Measurements from ENCODE around the gene KCNIP4. TPM values are rescaled to one million over a fixed set of nuclear protein-coding genes. Genes with fewer than 3 reads are reported as not detected.

Gene KCNIP4
- total RNA-seq, 1 donor from 2014 or later: not detected

GRCh38 chr4:20995610-20996009 lies 953.0 kb downstream of the KCNIP4 start:
- intact Hi-C loops (cut with micrococcal nuclease): no loop called here

GRCh38 chr4:20995015-20995414 lies 953.6 kb downstream of the KCNIP4 start:
- intact Hi-C loops (cut with micrococcal nuclease): no loop called here

- intact Hi-C loops (cut with micrococcal nuclease): no loop called here
These were observed 956.6 kb downstream of the KCNIP4 start for GRCh38 chr4:20992002-20992401.

DNA sequence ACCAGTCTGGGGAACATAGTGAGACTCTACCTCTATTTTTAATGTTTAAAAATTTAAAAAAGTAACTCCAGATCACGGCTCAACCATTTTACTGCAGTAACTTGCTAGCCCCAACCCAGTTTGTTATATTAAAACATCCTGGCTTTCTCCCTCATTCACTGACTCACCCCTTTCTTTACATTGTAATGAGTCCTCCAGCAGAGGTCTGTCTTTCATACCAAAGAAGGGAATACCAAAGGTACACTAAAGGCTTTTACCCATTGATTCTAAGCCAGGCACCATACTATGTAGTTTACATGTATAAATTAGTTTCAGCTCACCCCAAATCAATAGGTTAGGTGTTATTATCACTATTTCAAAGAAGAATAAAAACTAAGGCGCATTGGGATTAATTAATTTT lies 961.4 kb downstream of the KCNIP4 start:
- intact Hi-C loops (cut with micrococcal nuclease): no loop called here

DNA sequence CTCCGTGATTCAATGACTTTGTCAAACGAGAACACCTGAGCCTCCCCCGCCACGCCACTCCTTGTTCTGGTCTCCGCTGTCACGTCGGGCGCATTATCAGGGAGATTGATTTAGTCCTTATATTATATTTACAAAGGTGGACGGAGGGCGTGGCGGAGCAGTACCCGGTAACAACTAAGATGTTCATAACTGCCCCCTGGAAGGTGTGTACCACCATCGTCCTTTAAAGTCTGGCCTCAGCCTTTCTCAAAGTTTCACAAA lies 964.1 kb downstream of the KCNIP4 start:
- intact Hi-C loops (cut with micrococcal nuclease): no loop called here

- intact Hi-C loops (cut with micrococcal nuclease): no loop called here
These were observed 964.6 kb downstream of the KCNIP4 start for GRCh38 chr4:20983763-20984575.

- intact Hi-C loops (cut with micrococcal nuclease): no loop called here
These were observed 966.0 kb downstream of the KCNIP4 start for GRCh38 chr4:20982544-20982943.

GRCh38 chr4:20960291-20960690 lies 988.3 kb downstream of the KCNIP4 start:
- intact Hi-C loops (cut with micrococcal nuclease): no loop called here

GRCh38 chr4:20954541-20954940 lies 994.0 kb downstream of the KCNIP4 start:
- intact Hi-C loops (cut with micrococcal nuclease): no loop called here

DNA sequence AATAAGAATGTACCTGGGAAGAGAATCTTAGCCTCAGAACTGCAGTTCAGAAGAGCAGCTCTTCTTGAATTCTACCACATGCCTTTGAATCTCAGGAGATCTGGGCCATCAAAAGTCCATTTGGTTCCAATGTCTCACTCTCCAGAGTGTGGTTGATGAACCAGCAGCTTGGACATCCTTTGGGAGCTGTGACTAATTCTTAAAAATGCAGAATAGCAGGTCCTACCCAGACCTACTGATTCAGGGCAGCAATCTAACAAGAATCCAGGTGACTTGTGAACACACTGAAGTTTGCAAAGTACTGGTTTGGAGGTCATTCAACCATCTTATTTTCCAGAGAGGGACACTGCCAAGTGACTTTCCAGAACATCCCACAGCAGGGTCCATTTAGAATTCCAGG lies 1003.6 kb downstream of the KCNIP4 start:
- intact Hi-C loops (cut with micrococcal nuclease): no loop called here

- intact Hi-C loops (cut with micrococcal nuclease): no loop called here
These were observed 1004.1 kb downstream of the KCNIP4 start for GRCh38 chr4:20944451-20944850.

GRCh38 chr4:20938204-20938603 lies 1010.4 kb downstream of the KCNIP4 start:
- intact Hi-C loops (cut with micrococcal nuclease): no loop called here

DNA sequence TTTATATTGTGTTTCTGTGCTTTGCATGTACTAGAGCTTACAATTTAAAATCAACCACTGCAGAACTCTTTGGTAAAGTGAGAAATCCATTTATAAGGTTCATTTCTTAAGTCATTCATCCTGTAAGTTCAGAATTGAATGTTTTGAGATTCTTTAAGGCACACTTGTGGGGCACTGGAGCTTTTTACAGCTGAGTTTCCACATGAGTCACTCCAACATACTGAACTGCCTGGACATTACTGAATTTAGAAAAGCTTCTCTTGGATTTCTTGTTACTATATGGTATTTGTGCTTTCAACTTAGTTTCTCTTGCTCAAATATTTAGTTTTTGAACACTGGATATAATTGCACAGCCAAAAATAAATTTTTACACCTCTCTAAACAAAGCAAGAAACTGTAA lies 1022.0 kb downstream of the KCNIP4 start:
- intact Hi-C loops (cut with micrococcal nuclease): no loop called here

GRCh38 chr4:20925176-20925575 lies 1023.4 kb downstream of the KCNIP4 start:
- intact Hi-C loops (cut with micrococcal nuclease): no loop called here

DNA sequence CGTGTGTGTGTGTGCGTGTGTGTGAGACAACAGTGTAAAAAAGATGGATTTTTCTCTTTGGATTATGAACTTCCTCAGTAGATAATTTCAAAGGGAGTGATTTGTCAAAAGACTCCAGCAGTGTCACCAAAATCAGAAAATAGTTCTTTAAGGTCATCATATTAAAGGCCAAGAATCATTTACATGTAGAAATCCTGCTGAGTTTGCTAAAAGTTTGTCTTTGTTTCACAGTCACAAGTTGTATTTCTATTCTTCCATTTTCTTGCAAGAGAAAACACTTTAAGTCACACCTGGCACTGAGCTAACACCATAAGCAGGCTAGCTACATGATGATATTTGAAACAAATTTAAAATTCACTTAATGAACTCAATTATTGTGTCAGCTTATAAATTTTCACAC lies 1025.6 kb downstream of the KCNIP4 start:
- intact Hi-C loops (cut with micrococcal nuclease): no loop called here

GRCh38 chr4:20916106-20916505 lies 1032.5 kb downstream of the KCNIP4 start:
- intact Hi-C loops (cut with micrococcal nuclease): no loop called here

- intact Hi-C loops (cut with micrococcal nuclease): no loop called here
These were observed 1043.6 kb downstream of the KCNIP4 start for GRCh38 chr4:20904966-20905365.

DNA sequence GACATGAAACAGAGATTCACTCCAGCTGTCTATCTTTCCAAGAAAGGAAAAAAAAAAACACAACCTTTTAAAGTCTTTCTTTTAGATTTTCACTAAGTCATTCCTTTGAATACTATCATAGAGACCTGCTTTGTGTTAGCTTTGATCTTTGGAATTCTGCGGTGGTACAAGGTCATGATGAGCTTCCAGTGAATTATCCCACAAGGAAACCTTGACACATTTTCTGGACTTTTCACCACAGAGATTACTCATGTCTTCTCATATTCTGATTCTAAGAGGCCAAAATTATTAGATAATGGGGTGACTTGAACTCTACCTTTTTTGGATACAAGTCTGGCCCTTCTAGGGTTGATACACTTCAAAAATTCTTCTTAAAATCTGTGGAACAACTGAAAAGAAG lies 1046.7 kb downstream of the KCNIP4 start:
- intact Hi-C loops (cut with micrococcal nuclease): no loop called here

DNA sequence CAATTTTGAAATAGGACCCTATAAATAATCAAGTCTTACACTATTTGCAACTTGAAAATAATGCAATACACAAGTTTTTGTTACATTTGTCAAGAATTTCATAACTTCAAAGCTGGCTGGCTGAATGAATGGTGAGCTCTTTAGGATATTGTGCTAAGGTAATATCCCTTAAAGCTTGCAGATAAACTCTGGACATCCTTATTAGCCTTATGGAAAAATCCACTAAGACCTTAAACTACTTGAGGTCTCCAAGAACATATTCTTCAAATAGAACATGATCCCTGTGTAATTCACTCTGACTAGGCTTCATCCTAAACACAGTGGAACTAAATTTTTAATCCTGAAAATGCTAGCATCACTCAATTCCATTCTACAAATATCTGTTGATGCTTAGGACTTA lies 1049.0 kb downstream of the KCNIP4 start:
- intact Hi-C loops (cut with micrococcal nuclease): no loop called here

- intact Hi-C loops (cut with micrococcal nuclease): no loop called here
These were observed 1052.6 kb downstream of the KCNIP4 start for GRCh38 chr4:20895988-20896387.

- intact Hi-C loops (cut with micrococcal nuclease): no loop called here
These were observed 1053.4 kb downstream of the KCNIP4 start for GRCh38 chr4:20895208-20895607.

DNA sequence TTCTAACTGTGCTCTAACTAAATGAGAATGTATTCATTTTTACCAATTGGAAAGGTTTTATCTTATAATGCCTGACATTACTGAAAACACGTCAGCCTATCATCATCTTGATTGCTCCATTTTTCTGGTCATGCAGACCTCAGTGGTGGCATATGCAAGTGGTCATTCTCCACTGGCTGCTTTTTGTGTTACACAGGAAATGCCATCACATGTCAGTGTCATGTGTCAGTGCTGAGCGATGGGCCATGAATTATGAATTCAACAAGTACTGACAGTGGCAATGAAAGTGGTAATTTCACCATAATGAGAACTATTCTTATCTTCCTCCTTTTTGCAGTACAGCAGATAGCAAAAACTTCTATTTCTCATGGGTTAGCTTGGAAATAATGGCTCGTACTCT lies 1057.8 kb downstream of the KCNIP4 start:
- intact Hi-C loops (cut with micrococcal nuclease): no loop called here

GRCh38 chr4:20889901-20890300 lies 1058.7 kb downstream of the KCNIP4 start:
- intact Hi-C loops (cut with micrococcal nuclease): no loop called here

DNA sequence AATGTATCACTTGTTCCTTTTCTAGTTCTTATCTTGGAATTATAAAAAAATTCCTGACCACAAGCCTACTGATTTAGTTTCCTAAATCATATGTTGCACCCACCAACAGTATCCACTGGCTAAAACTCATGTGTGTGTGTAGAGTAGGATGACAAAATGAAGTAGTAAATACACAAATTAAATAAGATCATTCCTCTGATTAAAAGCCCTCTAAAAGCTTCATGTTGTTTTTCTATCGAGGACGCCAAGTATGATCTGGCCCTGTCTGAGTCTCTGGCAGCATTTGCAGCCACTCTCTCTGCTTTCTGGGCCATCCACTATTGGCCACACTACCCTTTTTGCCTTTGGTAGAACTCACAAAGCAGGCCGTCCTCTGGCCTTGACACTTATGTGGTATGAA lies 1064.9 kb downstream of the KCNIP4 start:
- intact Hi-C loops (cut with micrococcal nuclease): no loop called here

Measured in T-helper 2 cell treated with Interferon-gamma antibody and Interleukin-4, amounts not matched to agents 100 ng/mL and 5 ng/mL, for 36 hours (primary cell).